Esophagus muscularis mucosa (tissue), 4 donors: Measurements from ENCODE around the gene SLAIN1. TPM values are rescaled to one million over a fixed set of nuclear protein-coding genes. Genes with fewer than 3 reads are reported as not detected.

Source experiments
- DNase-seq: peaks from one replicate; pipeline ENCODE4 v3.0.0-alpha.2; 2017; ENCODE audit errors: extremely low spot score
- H3K27ac ChIP-seq, 4 donors: fragments of 200-600 bp; sonication (generic); replicated peaks in 1 of 4; 1 replicate in 3 of 4; 2 replicates in 1 of 4; pipeline ENCODE4 v1.5.1; 2016 to 2019; ENCODE audit warnings: mild to moderate bottlenecking in 1 of 4
- H3K27me3 ChIP-seq, 4 donors: fragments of 200-600 bp; sonication (generic); one replicate each; pipeline versions ENCODE4 v1.5.1 to v1.6.0; 2016 to 2019
- H3K36me3 ChIP-seq, 4 donors: fragments of 200-600 bp; sonication (generic); one replicate each; pipeline ENCODE4 v1.5.1; 2016 to 2019
- H3K4me1 ChIP-seq, 4 donors: fragments of 200-600 bp; sonication (generic); one replicate each; pipeline ENCODE4 v1.5.1; 2016 to 2019
- H3K4me3 ChIP-seq, 4 donors: fragments of 200-600 bp; sonication (generic); 1 replicate in 2 of 4; 2 replicates in 2 of 4; pipeline ENCODE4 v1.5.1; 2016 to 2019; ENCODE audit warnings: mild to moderate bottlenecking in 4 of 4, moderate library complexity in 1 of 4
- H3K9me3 ChIP-seq, 4 donors: fragments of 200-600 bp; sonication (generic); 1 replicate in 3 of 4; 2 replicates in 1 of 4; pipeline ENCODE4 v1.5.1; 2016 to 2019
- CTCF ChIP-seq, 3 experiments: fragments of 200-600 bp in 2 of 3; fragments of 450-650 bp in 1 of 3; sonication (generic) in 2 of 3; IDR thresholded peaks; one replicate each; pipeline ENCODE4 v1.5.1; 2017 to 2019; ENCODE audit warnings: antibody characterized with exemption in 3 of 3, mild to moderate bottlenecking in 2 of 3, moderate library complexity in 1 of 3
- EP300 ChIP-seq: sonication (generic); formaldehyde crosslinking; IDR thresholded peaks from one replicate; pipeline ENCODE4 v1.6.1; 2017; ENCODE audit warnings: antibody characterized with exemption
- POLR2A ChIP-seq: fragments of 450-650 bp; IDR thresholded peaks from one replicate; pipeline ENCODE4 v1.6.1; 2017; ENCODE audit warnings: antibody characterized with exemption, moderate library complexity, mild to moderate bottlenecking, low read depth
- POLR2AphosphoS5 ChIP-seq, 2 donors: sonication (generic); formaldehyde crosslinking; IDR thresholded peaks; one replicate each; pipeline ENCODE4 v1.6.1; 2017; ENCODE audit warnings: antibody characterized with exemption in 2 of 2
- WGBS: methylation state at CpG from one replicate; pipeline ENCODE4 v1.1.5; 2018; 5-methylcytosine and 5-hydroxymethylcytosine counted together
- intact Hi-C: fragments of 100-400 bp; cut with DNase I; formaldehyde crosslinking; loops from one replicate; pipeline ENCODE4 v1.15.1; 2023
- total RNA-seq, 4 donors: library from RNA; depleted of rRNA; stranded (reverse); fragments of >200 nt; gene quantifications; one replicate each; pipeline versions ENCODE4 v1.1.0 to v1.2.1, GENCODE V29; 2016

The SLAIN1 gene
- total RNA-seq, 4 donors from 2014 or later: 7.1 to 12.3 (median 9.7) TPM

DNA sequence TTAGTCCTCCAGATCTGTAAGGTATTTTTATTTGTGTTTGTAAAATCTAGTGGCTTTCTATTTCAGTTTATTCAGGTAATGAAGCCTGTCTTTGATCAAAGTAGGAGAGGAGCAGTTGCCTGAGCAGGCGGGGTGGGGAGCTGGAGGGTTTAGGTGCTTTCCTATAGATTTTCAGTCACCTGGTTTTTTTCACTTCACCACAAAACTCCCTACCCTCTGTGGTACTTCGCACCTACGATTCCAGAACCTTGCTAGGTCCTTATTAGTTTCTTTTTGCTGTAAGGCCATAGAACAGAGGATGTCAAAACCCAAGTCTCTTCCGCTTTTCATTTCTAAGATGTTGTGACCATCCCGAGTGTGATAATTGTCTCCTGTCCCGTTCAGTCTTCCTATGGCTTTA lies 26.6 kb downstream of the SLAIN1 start:
- no peak for DNase-seq
- Histone ChIP-seq H3K4me3 (no peak overlapping the region), H3K27ac (no peak overlapping the region), H3K4me1 (no peaks in the 10 kb centered on the region), H3K36me3 (peaks cover 0 to 11% (median 0%) of the 10 kb centered on the region in 4 donors), H3K9me3 (no peaks in the 10 kb centered on the region), H3K27me3 (no peaks in the 10 kb centered on the region)
- WGBS: 95% methylated on average over 6 of the region's 6 CpGs
- TF ChIP-seq CTCF (IDR thresholded peaks at IDR 0.05): no peak
- TF ChIP-seq POLR2A: no peak
- TF ChIP-seq EP300: no peak
- TF ChIP-seq POLR2AphosphoS5 (IDR thresholded peaks at IDR 0.05): no peak
- intact Hi-C loops: no loop called here

DNA sequence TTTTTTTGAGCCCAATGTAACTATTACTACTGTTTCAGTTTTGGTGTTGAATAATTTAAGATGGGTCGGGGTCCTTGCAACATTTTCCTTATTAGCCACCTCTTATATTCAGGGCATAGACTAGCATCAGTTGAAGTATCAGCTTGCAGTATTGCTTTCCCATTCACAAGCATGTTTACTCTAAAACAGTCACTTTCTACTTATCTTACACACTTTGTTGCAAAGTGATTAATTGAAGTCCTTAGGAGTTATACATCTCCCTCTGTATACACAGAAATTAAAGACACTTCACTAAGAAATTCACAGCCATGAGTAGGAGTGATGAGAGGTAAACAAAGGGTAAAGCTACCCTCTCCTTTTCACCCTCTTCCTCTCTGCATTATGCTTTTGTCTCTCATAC lies 27.6 kb downstream of the SLAIN1 start:
- Histone ChIP-seq H3K4me1 (no peaks in the 10 kb centered on the region), H3K27me3 (no peaks in the 10 kb centered on the region), H3K9me3 (no peaks in the 10 kb centered on the region), H3K4me3 (no peak overlapping the region), H3K36me3 (peaks cover 0 to 11% (median 0%) of the 10 kb centered on the region in 4 donors), H3K27ac (no peak overlapping the region)
- 75% methylated on average over 1 of the region's 1 CpG for WGBS
- intact Hi-C loops: no loop called here
- no peak for TF ChIP-seq CTCF (IDR thresholded peaks at IDR 0.05)
- no peak for DNase-seq

GRCh38 chr13:77728265-77729125 lies 31.0 kb downstream of the SLAIN1 start:
- no peak for DNase-seq
- TF ChIP-seq EP300 (no peak), CTCF (IDR thresholded peaks at IDR 0.05) (no peak), POLR2A (no peak), POLR2AphosphoS5 (IDR thresholded peaks at IDR 0.05) (no peak)
- Histone ChIP-seq H3K4me1 (no peaks in the 10 kb centered on the region), H3K4me3 (no peak overlapping the region), H3K27ac (no peak overlapping the region), H3K27me3 (no peaks in the 10 kb centered on the region), H3K36me3 (no peaks in the 10 kb centered on the region), H3K9me3 (no peaks in the 10 kb centered on the region)
- 71% methylated on average over 5 of the region's 5 CpGs for WGBS
- intact Hi-C loops: no loop called here

GRCh38 chr13:77729502-77730221 lies 32.2 kb downstream of the SLAIN1 start:
- H3K9me3 ChIP-seq: no peaks in the 10 kb centered on the region
- no peak for TF ChIP-seq POLR2A
- TF ChIP-seq EP300: no peak
- no peak for TF ChIP-seq POLR2AphosphoS5 (IDR thresholded peaks at IDR 0.05)
- no peak for TF ChIP-seq CTCF (IDR thresholded peaks at IDR 0.05)
- WGBS: 85% methylated on average over 8 of the region's 8 CpGs
- H3K27ac ChIP-seq: no peak overlapping the region
- H3K36me3 ChIP-seq: no peaks in the 10 kb centered on the region
- no peak for DNase-seq
- H3K27me3 ChIP-seq: no peaks in the 10 kb centered on the region
- no peak overlapping the region for H3K4me3 ChIP-seq
- intact Hi-C loops: no loop called here
- no peaks in the 10 kb centered on the region for H3K4me1 ChIP-seq
